ENCODE data around the gene ADK.

- no peak for TF ChIP-seq CTCF (IDR thresholded peaks at IDR 0.05)
- TF ChIP-seq POLR2AphosphoS5 (IDR thresholded peaks at IDR 0.05): no peak
- no peak for TF ChIP-seq POLR2A (IDR thresholded peaks at IDR 0.05)
These were observed 604.3 kb downstream of the ADK start for GRCh38 chr10:74755273-74755672.

Measured in breast epithelium (tissue), 3 donors.